Stimulated activated CD8-positive, alpha-beta memory T cell treated with anti-CD3 and anti-CD28 coated beads, Interleukin-2, amount 100 ng/mL, for 1 hour (primary cell): ENCODE measurements around the gene SHANK1.

Experiments used
- DNase-seq, 2 donors: peaks; one replicate each; pipeline ENCODE4 v3.0.0-alpha.2; 2020; ENCODE audit warnings: low read depth in 2 of 2

SHANK1 gene

DNA sequence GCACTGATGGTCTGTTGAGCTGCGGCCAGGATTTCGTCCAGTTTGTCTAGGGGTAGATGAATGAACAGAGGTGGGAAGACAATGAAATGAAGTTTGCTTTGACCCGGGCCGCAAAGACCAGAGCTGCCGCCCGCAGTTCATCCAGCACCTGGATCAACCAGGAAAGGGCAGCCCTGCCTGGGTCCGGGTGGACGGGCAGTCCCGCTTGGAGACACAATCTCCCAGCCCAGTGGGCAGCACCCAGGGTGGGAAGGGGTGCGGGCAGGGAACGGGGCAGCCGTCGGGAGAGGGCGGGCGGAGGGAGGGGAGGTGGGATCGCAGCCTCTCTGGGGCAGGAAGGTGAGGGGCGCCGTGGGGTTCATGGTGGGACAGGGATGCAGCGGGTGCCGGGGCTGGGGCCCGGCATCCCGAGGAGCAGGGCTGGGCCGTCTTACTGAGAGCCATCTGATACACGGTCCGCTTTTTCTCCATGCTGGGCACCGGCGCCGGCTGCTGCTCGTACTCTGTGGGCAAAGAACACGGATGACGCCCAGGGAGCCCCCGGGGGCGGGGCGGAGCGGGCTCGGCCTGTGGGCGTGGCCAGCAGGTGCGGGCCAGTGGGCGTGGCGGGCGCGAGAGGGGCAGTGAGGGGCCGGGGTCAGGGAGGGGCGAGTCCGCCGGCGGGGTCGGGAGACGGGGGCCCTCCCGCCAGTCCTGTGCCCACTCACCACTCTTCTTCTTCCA, 33.1 kb downstream of the SHANK1 start:
- DNase-seq, result no peak

DNA sequence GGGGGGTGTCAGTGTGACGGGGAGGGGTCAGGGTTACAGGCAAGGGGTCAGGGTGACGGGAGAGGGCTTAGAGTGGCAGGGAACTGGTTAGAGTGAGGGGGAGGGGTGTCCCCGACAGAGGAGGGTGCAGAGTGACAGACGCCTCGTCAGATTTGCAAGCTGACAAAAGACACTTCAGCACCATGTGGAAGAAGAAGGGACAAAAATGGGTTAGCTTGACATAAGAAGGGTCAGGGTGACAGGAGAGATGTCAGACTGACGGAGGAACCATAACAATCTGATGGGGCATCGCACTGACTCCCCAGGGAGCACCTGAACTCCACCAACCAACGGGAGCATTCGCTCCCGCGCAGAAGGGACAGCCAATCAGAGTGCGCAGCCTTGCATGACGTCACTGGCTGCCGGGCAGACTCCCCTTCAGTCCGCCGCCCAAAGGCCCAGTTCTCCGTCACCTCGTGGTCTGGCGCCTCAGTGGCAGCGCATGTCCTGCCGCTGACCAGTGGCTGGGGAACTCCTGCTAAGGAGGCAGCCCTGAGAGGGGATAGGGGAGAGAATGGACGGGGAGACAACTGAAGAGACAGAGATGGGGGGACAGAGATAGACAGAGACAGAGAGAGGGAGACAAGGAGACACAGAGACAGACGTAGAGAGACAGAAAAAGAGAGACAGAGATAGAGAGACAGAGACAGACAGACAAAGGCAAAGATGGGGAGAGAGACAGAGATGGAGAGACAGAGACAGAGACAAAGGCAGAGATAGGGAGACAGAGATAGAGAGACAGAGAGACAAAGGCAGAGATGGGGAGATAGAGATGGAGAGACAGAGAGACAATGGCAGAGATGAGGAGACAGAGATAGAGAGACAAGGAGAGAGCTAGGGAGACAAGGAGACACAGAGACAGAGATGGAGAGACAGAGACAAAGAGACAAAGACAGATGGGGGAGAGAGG, 40.2 kb downstream of the SHANK1 start:
- DNase-seq, result peak; percentile 53

DNA sequence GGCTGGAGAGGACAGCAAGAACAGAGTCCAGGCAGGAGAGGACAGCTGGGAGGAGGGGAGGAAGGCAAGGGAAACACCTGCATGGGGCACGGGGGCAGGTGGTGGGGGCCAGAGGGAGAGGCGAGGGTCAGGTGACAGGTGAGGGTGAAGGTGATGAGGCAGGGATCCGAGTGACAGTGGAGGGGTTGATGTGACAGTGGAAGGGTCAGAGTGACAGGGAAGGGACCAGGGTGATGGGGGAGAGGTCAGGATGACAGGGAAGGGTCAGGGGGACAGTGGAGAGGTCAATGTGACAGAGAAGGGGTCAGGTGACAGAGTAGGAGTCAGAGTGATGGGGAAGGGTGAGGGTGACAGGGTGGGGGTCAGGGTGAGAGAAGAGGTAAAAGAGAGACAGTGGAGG, 41.3 kb downstream of the SHANK1 start:
- no peak for DNase-seq

DNA sequence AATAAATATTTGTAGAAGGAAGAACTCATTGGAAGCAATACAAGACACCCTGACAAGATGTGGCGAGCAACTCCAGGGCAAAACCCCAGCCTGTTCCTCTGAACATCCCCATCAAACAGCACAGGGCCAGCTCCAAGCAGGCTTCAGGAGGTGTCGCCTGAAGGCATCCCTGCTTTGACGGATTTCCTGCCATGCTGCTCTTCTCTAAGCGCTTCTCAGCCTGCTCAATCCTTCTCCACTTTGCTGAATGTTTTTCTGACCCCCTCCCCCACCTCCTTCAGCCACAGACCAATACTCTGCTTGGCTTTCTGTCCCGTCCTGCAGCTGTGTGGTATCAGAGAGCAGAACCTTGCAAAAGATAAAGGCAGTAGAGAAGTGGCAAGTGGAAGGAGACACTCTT, 42.0 kb downstream of the SHANK1 start:
- DNase-seq, result no peak

DNA sequence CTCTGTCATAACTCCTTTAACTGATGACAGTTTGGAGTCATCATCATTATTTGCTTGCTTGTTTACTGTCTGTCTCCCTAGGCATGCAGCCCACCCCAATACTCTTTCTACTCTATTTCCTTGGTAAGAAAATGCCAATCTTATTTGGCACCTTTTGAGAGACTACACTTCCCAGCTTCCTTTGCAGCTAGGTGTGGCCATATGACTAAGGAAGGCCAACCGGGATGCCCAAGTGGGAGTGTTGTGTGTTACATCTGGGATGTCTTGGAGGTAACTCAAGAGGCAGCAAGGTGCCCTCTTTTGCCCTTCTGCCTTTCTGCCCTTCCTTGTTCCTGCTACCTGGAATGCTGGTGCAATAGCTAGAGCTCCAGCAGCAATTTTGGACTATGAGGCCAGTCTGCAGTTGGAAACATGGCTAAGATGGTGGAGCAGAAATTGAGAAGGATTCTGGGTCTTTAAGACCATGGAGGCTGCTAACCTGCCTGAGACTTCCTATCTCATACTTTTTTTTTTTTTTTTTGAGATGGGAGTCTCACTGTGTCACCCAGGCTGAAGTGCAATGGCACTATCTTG, 42.9 kb downstream of the SHANK1 start:
- DNase-seq, result no peak

DNA sequence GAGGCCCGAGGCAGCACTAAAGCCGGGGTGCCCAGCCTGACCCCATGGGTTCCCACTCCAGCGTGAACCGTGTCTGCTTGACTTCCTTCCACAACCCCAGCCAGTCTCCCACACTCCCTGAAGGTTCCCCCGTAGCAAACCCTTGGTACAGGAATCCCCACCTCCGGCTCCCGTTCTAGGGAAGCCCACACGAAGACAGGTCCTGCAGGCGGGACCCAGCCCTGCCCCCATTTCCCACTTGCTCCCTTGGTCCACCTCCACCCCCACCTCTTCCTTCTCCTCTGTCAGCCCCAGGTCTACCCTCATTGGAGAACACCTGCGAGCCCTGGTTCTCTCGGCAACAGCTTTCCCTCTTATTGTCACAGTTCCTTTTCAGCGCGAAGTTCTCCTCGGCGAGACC, 46.5 kb downstream of the SHANK1 start:
- DNase-seq, result no peak

DNA sequence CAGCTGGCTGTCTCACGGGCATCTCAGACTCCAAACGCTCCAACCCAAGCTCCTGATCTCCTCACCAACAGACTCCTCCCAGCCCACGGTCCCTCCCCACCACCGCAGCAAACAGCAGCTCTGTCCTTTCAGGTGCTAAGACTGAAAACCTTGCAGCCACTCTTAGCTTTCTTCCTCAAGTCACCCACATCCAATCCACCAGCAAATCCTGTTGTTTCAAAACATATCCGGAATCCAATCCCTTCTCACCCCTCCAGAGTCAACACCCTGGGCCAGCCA, 49.6 kb downstream of the SHANK1 start:
- DNase-seq, result no peak

DNA sequence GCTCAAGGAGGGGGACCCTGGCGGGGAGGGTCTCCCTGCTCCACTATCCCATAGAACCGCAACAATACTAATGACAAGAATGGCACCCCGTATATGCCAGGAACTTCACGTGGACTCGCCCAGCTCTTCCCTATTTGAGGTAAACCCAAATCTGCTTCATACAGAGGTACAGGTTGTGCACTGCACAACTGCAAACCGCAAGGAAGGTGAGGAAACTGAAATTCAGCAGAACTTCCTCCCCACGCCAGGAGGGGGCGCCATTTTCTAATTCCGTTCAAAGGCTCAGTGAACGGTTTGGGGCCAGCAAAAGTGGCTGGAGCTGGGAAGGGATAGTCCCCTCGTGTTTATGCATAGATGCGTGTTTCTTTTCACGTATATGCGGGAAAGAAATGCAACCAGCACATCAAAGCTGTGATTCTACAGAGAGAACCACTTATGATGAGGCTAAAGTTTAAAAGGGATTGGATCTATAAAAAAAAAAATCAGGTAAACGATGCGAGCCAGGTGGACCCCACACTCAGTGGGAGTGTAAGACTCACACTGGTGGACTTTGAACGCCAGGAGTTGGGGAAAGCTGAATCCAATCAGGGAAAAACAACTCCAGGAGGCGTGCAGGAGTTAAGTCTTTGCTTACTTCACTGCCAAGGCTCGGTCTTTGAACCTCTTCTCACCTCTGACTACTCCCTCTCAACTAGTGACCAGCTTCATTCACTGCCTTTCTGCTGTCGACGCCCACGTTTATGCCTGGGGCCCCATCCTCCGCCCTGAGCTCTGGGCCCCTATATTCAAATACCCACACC, 50.1 kb downstream of the SHANK1 start:
- DNase-seq, result peak in 1 of 2 donors; percentile 18

DNA sequence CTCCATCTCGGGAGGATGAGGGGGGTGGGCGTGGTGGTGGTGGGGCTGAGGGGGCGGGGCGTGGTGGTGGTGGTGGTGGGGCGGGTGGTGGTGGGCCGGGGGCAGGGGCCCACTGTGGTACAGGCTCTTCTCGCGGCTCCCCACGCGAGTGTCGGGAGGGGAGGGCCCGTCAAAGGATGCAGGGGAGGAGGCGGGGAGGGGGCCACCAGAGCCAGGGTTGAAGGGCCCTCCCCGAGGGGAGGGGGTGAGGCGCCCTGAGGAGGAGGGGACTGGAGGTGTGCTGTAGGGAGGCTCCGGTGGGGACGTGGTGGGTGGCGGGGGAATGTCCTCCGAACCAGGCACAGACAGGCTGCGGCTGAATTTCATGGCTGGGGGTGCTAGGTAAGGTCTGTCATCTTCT, 50.7 kb downstream of the SHANK1 start:
- DNase-seq, result no peak

DNA sequence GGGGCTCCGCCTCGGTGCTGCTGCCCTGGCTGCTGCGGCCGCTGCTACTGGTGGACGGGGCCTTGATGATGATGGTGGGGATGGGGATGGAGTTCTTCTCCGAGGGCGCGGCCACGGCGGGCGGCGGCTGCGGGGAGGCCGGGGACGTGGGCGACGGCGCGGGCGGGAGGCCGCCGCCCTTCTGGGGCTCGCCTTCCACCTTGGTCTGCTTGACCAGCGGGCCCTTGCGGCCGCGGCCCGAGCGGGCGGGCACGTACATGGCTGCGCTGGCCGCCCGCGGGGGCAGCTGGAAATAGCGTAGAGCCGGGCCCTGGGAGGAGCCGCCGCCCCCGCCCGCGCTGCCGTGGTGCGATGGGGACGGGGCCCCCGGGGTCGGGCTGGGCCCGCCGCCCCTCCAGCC, 51.2 kb downstream of the SHANK1 start:
- no peak for DNase-seq

DNA sequence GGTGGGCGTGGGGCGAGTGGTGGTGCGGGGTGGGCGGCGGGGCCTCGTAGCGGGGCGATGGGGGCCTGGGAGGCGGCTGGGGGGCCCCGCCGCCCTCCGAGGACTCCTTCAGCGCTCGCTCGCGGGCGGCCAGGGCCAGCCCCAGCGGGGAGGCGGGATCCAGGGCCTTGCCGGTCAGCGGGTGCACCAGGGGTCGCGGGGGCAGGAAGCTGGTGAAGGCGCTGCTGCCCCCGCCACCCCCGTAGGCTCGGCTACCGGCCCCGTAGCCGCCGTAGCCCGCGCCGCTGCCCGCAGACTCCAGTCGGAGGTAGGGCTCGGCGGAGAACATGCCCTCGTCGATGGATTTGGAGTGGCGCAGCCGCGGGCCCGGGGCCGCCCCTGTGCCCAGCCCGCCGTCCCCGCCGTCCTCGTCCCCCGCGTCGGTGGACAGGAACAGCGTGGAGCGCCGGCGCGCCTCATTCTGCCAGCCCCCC, 51.8 kb downstream of the SHANK1 start:
- DNase-seq, result no peak

DNA sequence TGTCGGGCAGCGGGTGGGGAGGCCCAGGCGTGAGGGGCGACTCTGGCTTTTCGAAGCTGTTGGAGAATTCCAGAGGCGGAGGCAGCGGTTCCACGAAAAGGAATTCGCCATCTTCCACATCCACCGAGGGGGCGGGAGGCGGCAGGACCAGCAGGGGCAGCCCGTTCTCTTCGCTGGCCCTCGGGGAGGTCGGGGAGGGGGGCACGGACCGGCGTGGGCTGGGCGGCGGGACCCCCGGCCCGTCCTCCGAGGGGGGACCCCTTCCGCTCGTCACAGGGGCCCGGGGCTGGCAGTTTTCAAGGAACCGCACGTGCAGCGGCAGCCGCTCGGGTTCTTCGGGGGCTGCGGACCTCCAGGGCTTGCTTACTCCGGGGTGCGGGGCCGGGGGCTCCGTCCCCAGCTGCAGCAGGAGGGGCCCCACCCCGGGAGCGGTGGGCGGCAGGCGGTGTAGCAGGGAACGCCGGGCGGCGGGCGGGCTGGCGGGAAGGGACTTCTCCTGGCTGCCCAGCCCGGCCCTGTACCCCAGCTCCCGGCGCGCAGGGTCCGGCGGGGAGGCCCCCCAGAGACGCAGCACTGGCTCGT, 52.3 kb downstream of the SHANK1 start:
- no peak for DNase-seq

DNA sequence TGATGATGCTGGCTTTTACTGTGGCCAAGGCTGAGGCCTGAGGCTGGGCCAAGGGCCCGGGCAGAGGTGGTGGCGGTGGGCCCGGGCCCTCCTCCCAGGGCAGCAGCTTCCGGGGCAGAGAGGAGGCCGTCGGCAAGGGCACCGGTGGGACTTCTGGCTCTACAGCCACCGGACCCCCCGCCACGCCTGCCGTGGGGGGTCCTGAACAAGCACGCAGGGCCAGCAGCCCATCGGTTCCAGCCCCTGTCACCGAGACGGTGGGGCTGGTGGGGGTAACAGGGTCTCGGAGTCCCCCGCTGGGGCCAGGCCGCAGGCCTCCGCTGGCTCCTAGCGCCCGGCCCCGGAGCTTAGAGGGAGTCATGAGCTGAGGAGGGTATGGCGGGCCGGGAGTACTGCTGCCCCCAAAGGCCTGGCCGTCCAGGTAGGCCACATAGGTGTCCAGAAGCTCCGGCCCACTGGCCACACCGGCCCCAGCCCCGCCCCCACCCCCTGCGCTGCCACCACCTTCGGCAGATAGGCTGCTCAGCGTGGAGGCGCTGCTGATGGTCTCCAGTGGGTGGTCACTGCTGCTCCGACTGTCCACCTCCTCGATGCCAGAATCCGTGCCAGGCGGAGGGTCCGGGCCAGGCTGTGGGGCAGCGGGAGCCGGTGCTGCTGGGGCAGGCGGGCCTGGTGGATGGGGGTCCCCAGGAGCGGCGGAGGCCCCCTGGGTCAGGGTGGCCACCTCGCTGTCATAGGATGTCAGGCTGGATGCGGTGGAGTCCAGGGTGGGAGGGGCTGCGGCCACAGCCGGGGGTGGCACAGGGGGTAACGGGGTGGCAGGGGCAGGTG, 53.0 kb downstream of the SHANK1 start:
- no peak for DNase-seq

DNA sequence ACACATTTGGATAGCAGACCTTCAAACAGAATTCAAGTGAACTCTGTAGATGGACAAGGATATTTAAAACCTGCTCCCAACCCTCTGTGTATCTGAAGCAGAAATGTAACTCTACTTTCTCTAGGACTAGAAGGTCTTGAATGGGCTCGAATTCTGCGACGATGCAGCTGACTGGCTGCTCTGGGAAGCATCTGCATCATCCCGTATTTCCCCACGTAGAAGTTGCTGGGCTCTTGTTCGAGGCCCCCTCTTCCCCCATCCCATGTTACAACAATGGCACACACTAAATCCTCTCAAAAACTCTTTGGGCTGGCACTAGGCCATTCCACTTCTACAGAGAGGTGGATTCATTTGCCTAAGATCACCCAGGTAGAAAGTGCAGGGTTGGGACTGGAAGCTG, 55.4 kb downstream of the SHANK1 start:
- DNase-seq, result no peak

DNA sequence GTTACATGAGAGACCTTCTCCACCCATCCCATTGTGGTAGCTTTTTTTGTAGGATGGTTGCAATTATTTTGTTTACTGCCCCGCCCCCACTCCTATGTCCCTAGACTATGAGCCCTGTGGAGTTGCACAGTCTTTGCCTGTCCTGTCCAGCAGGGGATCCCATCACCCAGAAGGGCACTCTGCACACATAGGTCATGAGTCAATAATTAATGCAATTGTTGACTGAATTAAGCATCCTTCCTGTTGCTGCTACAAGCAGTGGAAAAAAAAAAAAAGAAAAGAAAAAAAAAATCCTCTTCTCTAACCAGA, 56.2 kb downstream of the SHANK1 start:
- no peak for DNase-seq

DNA sequence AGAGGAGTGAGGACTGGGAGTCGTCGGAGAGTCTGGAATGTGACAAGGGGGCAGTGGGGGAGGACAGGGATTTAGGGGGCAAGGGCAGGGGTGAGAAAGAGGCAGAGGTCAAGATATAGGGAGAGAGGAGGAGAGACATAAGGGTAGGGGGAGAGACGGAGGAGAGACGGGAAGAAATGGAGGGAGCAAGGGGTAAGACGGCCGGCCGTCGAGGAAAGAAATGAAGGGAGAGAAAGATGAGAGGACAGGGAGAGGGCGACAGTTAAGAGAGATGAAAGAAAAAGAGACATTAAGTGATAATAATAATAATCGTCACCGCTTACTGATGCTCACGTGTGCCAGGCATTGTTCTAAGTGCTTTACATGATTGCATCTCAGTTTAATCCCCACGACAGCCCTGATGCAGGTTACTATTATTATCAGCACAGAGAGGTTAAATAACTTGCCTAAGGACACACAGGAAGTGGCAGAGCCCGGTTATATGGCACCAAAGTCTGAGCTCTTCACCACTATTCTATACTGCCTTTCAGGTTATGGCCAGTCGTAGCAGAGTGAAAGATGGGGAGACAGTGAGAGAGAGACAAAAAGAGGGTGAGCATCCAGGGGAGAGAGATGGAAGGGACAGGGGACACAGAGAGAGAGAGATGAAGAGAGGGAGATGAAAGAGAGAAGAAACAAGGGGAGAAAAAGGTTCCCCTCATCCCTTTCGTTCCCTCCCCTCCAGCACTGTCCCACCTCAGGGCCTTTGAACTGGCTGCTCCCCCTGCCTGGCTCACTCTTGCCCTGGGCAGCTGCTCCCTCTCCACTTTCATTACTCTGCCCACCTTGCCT, 56.7 kb downstream of the SHANK1 start:
- no peak for DNase-seq

DNA sequence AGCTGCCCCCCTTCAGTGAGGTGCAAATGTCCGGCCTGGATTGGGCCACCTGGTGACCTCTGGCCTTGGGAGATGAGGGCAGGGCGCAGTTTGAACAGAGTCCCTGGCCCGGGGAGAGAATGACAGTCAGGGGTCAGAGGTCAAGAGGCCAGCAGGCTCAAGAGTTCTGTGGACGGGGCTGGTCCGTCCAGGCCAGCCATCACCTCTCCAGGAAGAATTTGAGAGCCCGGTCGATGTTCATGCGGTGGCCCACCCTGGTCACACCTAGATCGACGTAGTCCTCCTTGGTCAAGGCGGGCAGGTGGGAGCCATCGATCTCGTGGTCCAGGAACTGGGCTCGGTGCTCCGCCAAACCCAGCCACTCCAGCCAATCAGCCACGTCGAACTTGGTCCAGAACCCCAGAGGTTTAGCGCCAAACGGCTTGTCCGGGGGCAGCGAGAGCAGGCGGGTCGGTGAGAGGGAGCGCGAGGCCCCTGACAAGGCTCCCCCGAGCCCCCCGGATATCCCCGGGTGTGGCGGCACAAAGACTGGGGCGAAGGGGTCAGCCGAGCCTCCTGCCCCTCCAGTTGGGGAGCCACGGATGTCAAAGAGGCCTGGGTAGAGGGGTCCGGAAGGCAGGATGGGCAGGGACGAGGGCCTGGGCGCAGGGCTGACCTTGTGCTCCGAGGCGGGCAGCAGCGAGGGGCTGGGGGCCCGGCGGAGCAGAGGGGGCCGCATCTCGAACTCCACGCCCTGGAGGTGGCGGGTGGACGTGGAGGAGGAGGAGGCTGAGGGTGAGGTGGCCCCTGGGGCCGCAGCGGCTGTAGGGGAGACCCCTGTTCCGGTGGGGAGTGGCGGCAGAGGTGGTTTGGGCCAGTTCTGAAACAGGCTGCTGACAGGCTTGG, 57.6 kb downstream of the SHANK1 start:
- no peak for DNase-seq

DNA sequence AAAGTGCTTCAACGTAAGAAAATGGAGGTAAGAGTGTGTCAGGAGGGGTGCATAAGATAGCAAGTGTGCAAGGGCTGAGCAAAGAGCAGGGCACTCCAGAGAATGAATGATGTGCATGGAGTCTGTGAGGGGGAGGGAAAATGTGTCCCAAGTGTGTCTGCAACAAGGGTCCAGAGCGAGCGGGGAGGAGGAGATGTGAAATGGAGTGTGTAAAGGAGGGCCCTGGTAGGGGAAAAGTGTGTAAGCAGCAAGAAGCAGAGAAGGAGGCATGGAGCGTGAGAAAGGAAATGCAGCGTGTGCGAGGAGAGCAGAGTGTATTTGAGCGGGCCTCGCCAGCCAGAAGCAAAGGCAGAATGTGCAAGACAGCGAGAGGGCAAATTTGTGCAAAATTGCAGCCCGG, 58.6 kb downstream of the SHANK1 start:
- DNase-seq, result no peak

DNA sequence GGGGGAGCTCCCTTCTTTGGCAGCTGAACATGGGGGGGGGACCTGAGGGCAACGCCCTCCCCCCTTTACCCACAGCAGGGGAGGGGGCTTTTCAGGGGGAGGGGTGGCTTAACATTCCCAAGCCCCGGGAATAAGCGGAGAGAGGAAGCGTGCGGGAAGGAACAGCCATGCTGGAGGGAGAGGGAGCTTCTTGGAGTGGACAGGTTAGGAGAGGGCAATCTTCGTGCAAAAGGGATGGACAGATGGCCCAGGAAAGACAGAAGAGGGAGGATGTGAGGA, 59.6 kb downstream of the SHANK1 start:
- DNase-seq, result no peak
